Kidney epithelial cell (primary cell): Measurements from ENCODE around the gene RNF214. TPM values are rescaled to one million over a fixed set of nuclear protein-coding genes. Genes with fewer than 3 reads are reported as not detected.

Experiments used
- DNase-seq: peaks from one replicate; pipeline ENCODE4 v3.0.0-alpha.2; 2010; ENCODE audit warnings: low read depth
- H3K27me3 ChIP-seq: 2 replicates; pipeline ENCODE4 v1.6.0; 2011; ENCODE audit warnings: low read length; ENCODE audit not compliant: control insufficient read depth, insufficient read depth
- H3K36me3 ChIP-seq: 2 replicates; pipeline ENCODE4 v1.5.1; 2011; ENCODE audit warnings: low read length; ENCODE audit not compliant: control insufficient read depth, insufficient read depth
- H3K4me3 ChIP-seq: 2 replicates; pipeline ENCODE4 v1.5.1; 2011; ENCODE audit warnings: low read depth, mild to moderate bottlenecking, control low read depth, low read length
- CTCF ChIP-seq: IDR thresholded peaks from 2 replicates; pipeline ENCODE4 v1.5.1; 2011; ENCODE audit warnings: mild to moderate bottlenecking, moderate library complexity, low read length, control low read depth, inconsistent platforms; ENCODE audit not compliant: insufficient read depth, poor library complexity, severe bottlenecking
- total RNA-seq: library from RNA; depleted of rRNA; stranded (reverse); fragments of >200 nt; gene quantifications from 2 replicates; pipeline ENCODE4 v1.2.3, GENCODE V29; 2015

The RNF214 gene
- total RNA-seq, 1 donor from 2014 or later = 11.7 TPM

DNA sequence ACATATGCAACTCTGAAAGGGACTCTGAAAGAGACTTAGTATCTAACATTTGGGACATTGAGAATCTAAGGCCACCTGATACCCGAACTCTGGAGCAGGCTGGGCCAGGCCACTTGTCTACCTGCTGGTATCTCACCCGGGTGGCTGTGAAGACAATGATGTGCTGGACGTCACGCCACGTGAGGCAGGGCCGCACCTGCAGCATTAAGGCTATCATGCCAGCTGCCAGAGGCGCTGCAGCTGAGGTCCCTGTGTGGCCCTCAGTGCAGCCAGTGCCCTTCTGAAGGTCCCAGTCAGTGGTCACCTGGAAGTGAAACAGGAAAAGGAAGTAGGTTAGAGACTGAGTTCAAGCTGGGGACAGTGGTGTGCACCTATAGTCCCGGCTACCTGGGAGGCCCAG, 13.0 kb upstream of the RNF214 start:
- H3K36me3 ChIP-seq = peaks cover 3% of the 10 kb centered on the region
- H3K27me3 ChIP-seq = no peaks in the 10 kb centered on the region
- TF ChIP-seq CTCF = no peak
- DNase-seq = no peak
- H3K4me3 ChIP-seq = no peak overlapping the region

DNA sequence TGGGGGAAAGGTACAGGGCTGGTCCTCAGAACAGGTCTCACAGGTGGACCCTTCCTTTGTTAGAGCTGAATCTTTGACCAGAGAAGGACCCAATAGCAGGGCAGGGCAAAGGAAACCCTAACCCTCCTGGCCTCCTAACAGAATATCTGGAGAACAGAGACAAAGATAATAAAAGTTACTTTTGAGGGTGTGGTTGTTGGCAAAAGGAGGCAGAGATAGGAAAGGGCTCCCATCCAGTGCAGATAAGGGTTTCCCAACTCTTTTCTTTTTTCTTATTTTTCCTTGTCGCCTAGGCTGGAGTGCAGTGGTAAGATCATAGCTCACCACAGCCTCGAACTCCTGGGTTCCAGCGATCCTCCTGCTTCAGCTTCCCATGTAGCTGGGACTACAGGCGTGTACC, 12.5 kb upstream of the RNF214 start:
- Histone ChIP-seq H3K36me3 (peaks cover 3% of the 10 kb centered on the region), H3K27me3 (no peaks in the 10 kb centered on the region), H3K4me3 (no peak overlapping the region)
- DNase-seq = no peak
- no peak for TF ChIP-seq CTCF

DNA sequence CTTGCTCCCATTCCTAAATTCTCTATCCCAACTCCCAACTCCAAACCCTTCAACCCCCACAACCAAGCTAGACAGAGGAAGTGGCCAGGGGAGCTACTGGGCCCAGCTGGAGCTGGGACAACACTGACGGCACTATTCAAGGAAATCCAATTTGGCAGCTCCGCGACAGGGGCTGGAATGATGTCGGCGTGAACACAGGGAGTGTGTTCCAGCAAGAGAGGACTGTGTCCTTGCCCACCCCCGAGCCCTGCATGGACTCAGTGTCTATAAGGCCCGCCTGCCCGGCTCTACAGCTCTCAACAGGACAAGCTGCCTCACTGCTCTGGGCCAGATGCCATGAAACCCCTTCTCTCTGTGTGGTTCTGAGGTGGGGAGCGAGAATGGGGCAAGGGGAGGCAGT, 11.9 kb upstream of the RNF214 start:
- no peak for TF ChIP-seq CTCF
- Histone ChIP-seq H3K27me3 (no peaks in the 10 kb centered on the region), H3K36me3 (peaks cover 3% of the 10 kb centered on the region), H3K4me3 (no peak overlapping the region)
- no peak for DNase-seq

- no peak overlapping the region for H3K4me3 ChIP-seq
- no peak for DNase-seq
- TF ChIP-seq CTCF = no peak
- H3K27me3 ChIP-seq = no peaks in the 10 kb centered on the region
- peaks cover 3% of the 10 kb centered on the region for H3K36me3 ChIP-seq
Measured at GRCh38 chr11:117220999-117221774, 11.3 kb upstream of the RNF214 start.

- TF ChIP-seq CTCF = no peak
- no peak for DNase-seq
Measured at GRCh38 chr11:117221775-117222517, 10.5 kb upstream of the RNF214 start.

More at GRCh38 chr11:117221775-117222517, 10.5 kb upstream of the RNF214 start:
- H3K36me3 ChIP-seq = peaks cover 3% of the 10 kb centered on the region
- no peak overlapping the region for H3K4me3 ChIP-seq
- no peaks in the 10 kb centered on the region for H3K27me3 ChIP-seq
